G401.6 (cell line): ENCODE data around the gene LPAR6.

Experiments used
- FAIRE-seq: peaks from 2 replicates; lab custom pipeline; 2012; peaks lifted over from hg19 to GRCh38; lab: Jason Lieb, UNC

LPAR6 gene

DNA sequence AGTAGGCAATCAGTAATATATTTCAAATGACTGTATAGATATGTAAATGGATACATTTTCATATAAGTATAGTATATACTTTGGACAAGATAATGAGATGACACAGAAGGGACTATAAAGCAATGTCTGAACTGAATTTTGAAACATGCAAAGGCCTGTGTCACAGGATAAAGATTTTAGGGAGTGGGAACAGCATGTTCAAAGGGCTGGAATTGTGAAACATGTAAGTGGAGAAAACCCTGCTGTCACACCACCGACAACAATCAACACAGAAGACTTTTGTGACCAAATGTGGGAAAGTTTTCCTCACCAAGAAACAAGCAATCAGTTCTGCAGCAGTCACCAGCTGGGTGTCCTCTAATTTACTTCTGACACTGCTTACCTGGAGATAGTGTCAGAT is 42.9 kb downstream of the LPAR6 start:
- FAIRE-seq: no peak
